ENCODE measurements around the gene WNT5A. TPM values are rescaled to one million over a fixed set of nuclear protein-coding genes. Genes with fewer than 3 reads are reported as not detected.

Gene WNT5A
- total RNA-seq, 1 donor from 2014 or later, result 11.6 TPM

GRCh38 chr3:55449527-55449926 lies 37.6 kb downstream of the WNT5A start:
- Mint-ChIP-seq H3K9me3 (ENCODE audit: low read depth) (no peaks in the 10 kb centered on the region), H3K36me3 (ENCODE audit: low read depth) (no peaks in the 10 kb centered on the region), H3K27ac (ENCODE audit: unreplicated experiment) (no peak overlapping the region), H3K27me3 (ENCODE audit: low read depth) (no peaks in the 10 kb centered on the region), H3K4me1 (ENCODE audit: low read depth) (no peaks in the 10 kb centered on the region), H3K4me3 (ENCODE audit: unreplicated experiment) (no peak overlapping the region)
- TF ChIP-seq, protein P1, sequence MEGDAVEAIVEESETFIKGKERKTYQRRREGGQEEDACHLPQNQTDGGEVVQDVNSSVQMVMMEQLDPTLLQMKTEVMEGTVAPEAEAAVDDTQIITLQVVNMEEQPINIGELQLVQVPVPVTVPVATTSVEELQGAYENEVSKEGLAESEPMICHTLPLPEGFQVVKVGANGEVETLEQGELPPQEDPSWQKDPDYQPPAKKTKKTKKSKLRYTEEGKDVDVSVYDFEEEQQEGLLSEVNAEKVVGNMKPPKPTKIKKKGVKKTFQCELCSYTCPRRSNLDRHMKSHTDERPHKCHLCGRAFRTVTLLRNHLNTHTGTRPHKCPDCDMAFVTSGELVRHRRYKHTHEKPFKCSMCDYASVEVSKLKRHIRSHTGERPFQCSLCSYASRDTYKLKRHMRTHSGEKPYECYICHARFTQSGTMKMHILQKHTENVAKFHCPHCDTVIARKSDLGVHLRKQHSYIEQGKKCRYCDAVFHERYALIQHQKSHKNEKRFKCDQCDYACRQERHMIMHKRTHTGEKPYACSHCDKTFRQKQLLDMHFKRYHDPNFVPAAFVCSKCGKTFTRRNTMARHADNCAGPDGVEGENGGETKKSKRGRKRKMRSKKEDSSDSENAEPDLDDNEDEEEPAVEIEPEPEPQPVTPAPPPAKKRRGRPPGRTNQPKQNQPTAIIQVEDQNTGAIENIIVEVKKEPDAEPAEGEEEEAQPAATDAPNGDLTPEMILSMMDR (IDR thresholded peaks at IDR 0.05), result no peak
- no peak for DNase-seq (ENCODE audit: low spot score)

DNA sequence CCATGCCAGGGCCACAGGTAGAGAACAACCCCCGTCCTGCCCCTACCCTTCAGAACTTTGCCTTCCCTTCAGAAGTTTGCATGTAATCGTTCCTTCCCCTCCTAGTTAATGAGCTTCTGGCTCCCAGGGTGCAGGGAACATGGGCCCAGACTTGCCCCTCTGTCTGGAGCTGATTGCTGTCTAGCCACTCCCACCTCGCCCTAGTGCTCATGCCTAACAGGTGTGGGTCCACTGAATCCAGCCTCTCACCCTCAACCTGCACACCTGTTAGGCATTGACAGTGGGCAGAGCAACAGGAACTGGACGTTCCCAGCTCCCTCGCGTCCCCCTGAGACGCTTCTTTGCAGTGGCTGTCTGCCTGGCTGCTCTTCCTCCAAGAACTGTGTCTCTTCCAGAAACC lies 40.3 kb downstream of the WNT5A start:
- Mint-ChIP-seq H3K9me3 (ENCODE audit: low read depth) (no peaks in the 10 kb centered on the region), H3K27ac (ENCODE audit: unreplicated experiment) (no peak overlapping the region), H3K4me1 (ENCODE audit: low read depth) (no peaks in the 10 kb centered on the region), H3K4me3 (ENCODE audit: unreplicated experiment) (no peak overlapping the region), H3K36me3 (ENCODE audit: low read depth) (no peaks in the 10 kb centered on the region), H3K27me3 (ENCODE audit: low read depth) (peaks cover 2% of the 10 kb centered on the region)
- DNase-seq (ENCODE audit: low spot score), result no peak
- TF ChIP-seq, protein P1 (IDR thresholded peaks at IDR 0.05), result no peak

GRCh38 chr3:55445551-55445950 lies 41.6 kb downstream of the WNT5A start:
- no peak overlapping the region for H3K27ac Mint-ChIP-seq (ENCODE audit: unreplicated experiment)
- TF ChIP-seq, protein P1 (IDR thresholded peaks at IDR 0.05), result no peak
- peaks cover 2% of the 10 kb centered on the region for H3K27me3 Mint-ChIP-seq (ENCODE audit: low read depth)
- no peak for DNase-seq (ENCODE audit: low spot score)
- no peaks in the 10 kb centered on the region for H3K36me3 Mint-ChIP-seq (ENCODE audit: low read depth)
- no peaks in the 10 kb centered on the region for H3K4me1 Mint-ChIP-seq (ENCODE audit: low read depth)
- no peak overlapping the region for H3K4me3 Mint-ChIP-seq (ENCODE audit: unreplicated experiment)
- H3K9me3 Mint-ChIP-seq (ENCODE audit: low read depth), result no peaks in the 10 kb centered on the region

GRCh38 chr3:55443346-55443745 lies 43.8 kb downstream of the WNT5A start:
- H3K4me3 Mint-ChIP-seq (ENCODE audit: unreplicated experiment), result no peak overlapping the region
- DNase-seq (ENCODE audit: low spot score), result no peak
- H3K9me3 Mint-ChIP-seq (ENCODE audit: low read depth), result no peaks in the 10 kb centered on the region
- no peaks in the 10 kb centered on the region for H3K4me1 Mint-ChIP-seq (ENCODE audit: low read depth)
- peaks cover 2% of the 10 kb centered on the region for H3K27me3 Mint-ChIP-seq (ENCODE audit: low read depth)
- no peak overlapping the region for H3K27ac Mint-ChIP-seq (ENCODE audit: unreplicated experiment)
- TF ChIP-seq, protein P1 (IDR thresholded peaks at IDR 0.05), result no peak
- H3K36me3 Mint-ChIP-seq (ENCODE audit: low read depth), result no peaks in the 10 kb centered on the region

DNA sequence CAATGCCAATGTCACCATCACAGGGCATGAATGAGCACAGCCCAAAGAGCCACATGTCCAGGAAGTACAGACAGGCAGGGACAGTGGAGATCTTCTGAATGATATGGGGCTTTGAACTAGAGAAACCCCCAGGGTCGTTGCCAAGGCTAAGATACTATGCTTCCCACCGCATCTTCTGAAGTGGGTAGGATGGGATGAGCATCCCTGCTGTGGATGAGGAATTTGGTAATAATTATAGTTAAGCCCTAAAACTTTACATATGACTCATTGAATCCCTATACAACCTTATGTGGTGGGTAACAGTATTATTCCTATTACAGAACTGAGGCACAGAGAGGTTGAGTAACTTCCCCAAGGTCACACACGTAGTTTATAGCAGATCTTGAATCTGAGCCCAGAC lies 44.2 kb downstream of the WNT5A start:
- H3K4me1 Mint-ChIP-seq (ENCODE audit: low read depth), result no peaks in the 10 kb centered on the region
- DNase-seq (ENCODE audit: low spot score), result no peak
- no peaks in the 10 kb centered on the region for H3K36me3 Mint-ChIP-seq (ENCODE audit: low read depth)
- H3K9me3 Mint-ChIP-seq (ENCODE audit: low read depth), result no peaks in the 10 kb centered on the region
- peaks cover 2% of the 10 kb centered on the region for H3K27me3 Mint-ChIP-seq (ENCODE audit: low read depth)
- no peak overlapping the region for H3K4me3 Mint-ChIP-seq (ENCODE audit: unreplicated experiment)
- TF ChIP-seq, protein P1 (IDR thresholded peaks at IDR 0.05), result no peak
- H3K27ac Mint-ChIP-seq (ENCODE audit: unreplicated experiment), result no peak overlapping the region

Measured in chondrocyte (in vitro differentiated cells).